GM12891 (cell line): ENCODE data around the gene GBF1.

Experiments used
- POLR2A ChIP-seq: IDR thresholded peaks from 2 replicates; pipeline ENCODE4 v1.6.1; 2011; ENCODE audit warnings: low read depth, low read length, control low read depth
- SPI1 ChIP-seq: IDR thresholded peaks from 2 replicates; pipeline ENCODE4 v1.6.1; 2011; ENCODE audit warnings: low read depth, low read length, control low read depth
- TAF1 ChIP-seq: IDR thresholded peaks from 2 replicates; pipeline ENCODE4 v1.6.1; 2011; ENCODE audit warnings: low read depth, low read length, control low read depth

- TF ChIP-seq POLR2A (no peak), TAF1 (no peak), SPI1 (no peak)
Observed at GRCh38 chr10:102367441-102367840, 122.1 kb downstream of the GBF1 start.
